Upper lobe of right lung (tissue), 1 donor: Measurements from ENCODE around the gene SPEN. TPM values are rescaled to one million over a fixed set of nuclear protein-coding genes. Genes with fewer than 3 reads are reported as not detected.

Source experiments
- ATAC-seq: fragments of 200-7000 bp; cut with Tn5 transposase; one replicate; pipeline ENCODE4 v1.9.1; 2020; ENCODE audit warnings: mild to moderate bottlenecking, moderate library complexity
- DNase-seq: peaks from one replicate; pipeline ENCODE4 v3.0.0-alpha.2; 2020
- H3K27ac ChIP-seq: fragments of 200-600 bp; one replicate; pipeline ENCODE4 v1.8.0; 2022
- H3K27me3 ChIP-seq: fragments of 200-600 bp; one replicate; pipeline ENCODE4 v1.8.0; 2022; ENCODE audit warnings: mild to moderate bottlenecking
- H3K36me3 ChIP-seq: fragments of 200-600 bp; one replicate; pipeline ENCODE4 v1.8.0; 2022
- H3K4me1 ChIP-seq: fragments of 200-600 bp; one replicate; pipeline ENCODE4 v1.8.0; 2022
- H3K4me3 ChIP-seq: fragments of 200-600 bp; one replicate; pipeline ENCODE4 v1.8.0; 2022; ENCODE audit warnings: mild to moderate bottlenecking
- H3K9me3 ChIP-seq: fragments of 200-600 bp; one replicate; pipeline ENCODE4 v1.8.0; 2022
- intact Hi-C: fragments of 100-400 bp; cut with DNase I; formaldehyde crosslinking; loops from one replicate; pipeline ENCODE4 v1.11.0; 2022
- total RNA-seq: library from RNA; stranded (reverse); fragmentation: NEBNext Ultra II Directional; extraction: Animal tissue kit (Norgen Biotek cat#: 25700); gene quantifications from one replicate; pipeline ENCODE4 v1.2.1, GENCODE V29; 2021
- TF ChIP-seq, protein P1 (sequence below): fragments of 200-600 bp; IDR thresholded peaks from one replicate; pipeline ENCODE4 v1.8.0; 2022; ENCODE audit warnings: antibody characterized with exemption
- donor health status: DM: no; HTN: yes; CAD: no; lungs with severe emphysema.

The SPEN gene
- total RNA-seq, 1 donor from 2014 or later, result 53.1 TPM

GRCh38 chr1:15963363-15963967 is 116.0 kb downstream of the SPEN start:
- Histone ChIP-seq H3K4me3 (no peak overlapping the region), H3K27ac (no peak overlapping the region), H3K4me1 (peaks cover 57% of the 10 kb centered on the region), H3K36me3 (peaks cover 5% of the 10 kb centered on the region), H3K9me3 (no peaks in the 10 kb centered on the region), H3K27me3 (no peaks in the 10 kb centered on the region)
- no peak for DNase-seq
- TF ChIP-seq, protein P1, sequence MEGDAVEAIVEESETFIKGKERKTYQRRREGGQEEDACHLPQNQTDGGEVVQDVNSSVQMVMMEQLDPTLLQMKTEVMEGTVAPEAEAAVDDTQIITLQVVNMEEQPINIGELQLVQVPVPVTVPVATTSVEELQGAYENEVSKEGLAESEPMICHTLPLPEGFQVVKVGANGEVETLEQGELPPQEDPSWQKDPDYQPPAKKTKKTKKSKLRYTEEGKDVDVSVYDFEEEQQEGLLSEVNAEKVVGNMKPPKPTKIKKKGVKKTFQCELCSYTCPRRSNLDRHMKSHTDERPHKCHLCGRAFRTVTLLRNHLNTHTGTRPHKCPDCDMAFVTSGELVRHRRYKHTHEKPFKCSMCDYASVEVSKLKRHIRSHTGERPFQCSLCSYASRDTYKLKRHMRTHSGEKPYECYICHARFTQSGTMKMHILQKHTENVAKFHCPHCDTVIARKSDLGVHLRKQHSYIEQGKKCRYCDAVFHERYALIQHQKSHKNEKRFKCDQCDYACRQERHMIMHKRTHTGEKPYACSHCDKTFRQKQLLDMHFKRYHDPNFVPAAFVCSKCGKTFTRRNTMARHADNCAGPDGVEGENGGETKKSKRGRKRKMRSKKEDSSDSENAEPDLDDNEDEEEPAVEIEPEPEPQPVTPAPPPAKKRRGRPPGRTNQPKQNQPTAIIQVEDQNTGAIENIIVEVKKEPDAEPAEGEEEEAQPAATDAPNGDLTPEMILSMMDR, result no peak
- no peak for ATAC-seq
- intact Hi-C loops, result no loop called here

DNA sequence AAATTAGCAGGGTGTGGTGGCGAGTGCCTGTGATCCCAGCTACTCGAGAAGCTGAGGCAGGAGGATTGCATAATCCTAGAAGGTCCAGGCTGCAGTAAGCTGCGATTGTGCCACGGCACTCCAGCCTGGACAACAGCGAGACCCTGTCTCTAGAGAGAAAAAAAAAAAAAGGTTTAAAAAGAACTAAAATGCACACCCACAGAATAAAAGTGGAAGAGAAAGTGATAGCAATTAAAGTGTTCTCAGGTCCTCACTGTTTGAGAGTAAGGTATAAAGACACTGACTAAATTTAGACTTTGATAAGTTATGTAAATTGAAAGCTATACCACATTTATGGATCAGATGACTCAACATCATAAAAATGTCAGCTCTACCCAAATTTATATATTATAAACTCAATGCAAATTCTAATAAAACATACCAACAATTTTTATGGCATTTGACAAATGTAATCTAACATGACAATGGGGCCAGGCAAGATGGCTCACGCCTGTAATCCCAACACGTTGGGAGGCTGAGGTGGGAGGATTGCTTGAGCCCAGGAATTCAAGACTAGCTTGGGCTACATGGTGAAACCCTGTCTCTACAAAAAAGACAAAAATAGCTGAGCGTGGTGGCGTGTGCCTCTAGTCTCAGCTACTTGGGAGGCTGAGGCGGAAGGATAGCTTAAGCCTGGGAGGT is 116.6 kb downstream of the SPEN start:
- peaks cover 52% of the 10 kb centered on the region for H3K4me1 ChIP-seq

GRCh38 chr1:15965228-15965767 is 117.8 kb downstream of the SPEN start:
- ATAC-seq, result peak; percentile 62
- H3K9me3 ChIP-seq, result no peaks in the 10 kb centered on the region
- peak overlapping the region; percentile 79 for H3K27ac ChIP-seq
- no peaks in the 10 kb centered on the region for H3K27me3 ChIP-seq
- TF ChIP-seq, protein P1, result no peak
- intact Hi-C loops, result no loop called here
- peaks cover 52% of the 10 kb centered on the region for H3K4me1 ChIP-seq
- peaks cover 20% of the 10 kb centered on the region for H3K36me3 ChIP-seq
- no peak overlapping the region for H3K4me3 ChIP-seq
- no peak for DNase-seq

More for the DNA sequence above, 116.6 kb downstream of the SPEN start:
- DNase-seq (no peak), ATAC-seq (no peak)
- Histone ChIP-seq H3K36me3 (peaks cover 11% of the 10 kb centered on the region), H3K27ac (no peak overlapping the region), H3K9me3 (no peaks in the 10 kb centered on the region), H3K27me3 (no peaks in the 10 kb centered on the region), H3K4me3 (no peak overlapping the region)
- TF ChIP-seq, protein P1, result no peak
- intact Hi-C loops, result no loop called here

DNA sequence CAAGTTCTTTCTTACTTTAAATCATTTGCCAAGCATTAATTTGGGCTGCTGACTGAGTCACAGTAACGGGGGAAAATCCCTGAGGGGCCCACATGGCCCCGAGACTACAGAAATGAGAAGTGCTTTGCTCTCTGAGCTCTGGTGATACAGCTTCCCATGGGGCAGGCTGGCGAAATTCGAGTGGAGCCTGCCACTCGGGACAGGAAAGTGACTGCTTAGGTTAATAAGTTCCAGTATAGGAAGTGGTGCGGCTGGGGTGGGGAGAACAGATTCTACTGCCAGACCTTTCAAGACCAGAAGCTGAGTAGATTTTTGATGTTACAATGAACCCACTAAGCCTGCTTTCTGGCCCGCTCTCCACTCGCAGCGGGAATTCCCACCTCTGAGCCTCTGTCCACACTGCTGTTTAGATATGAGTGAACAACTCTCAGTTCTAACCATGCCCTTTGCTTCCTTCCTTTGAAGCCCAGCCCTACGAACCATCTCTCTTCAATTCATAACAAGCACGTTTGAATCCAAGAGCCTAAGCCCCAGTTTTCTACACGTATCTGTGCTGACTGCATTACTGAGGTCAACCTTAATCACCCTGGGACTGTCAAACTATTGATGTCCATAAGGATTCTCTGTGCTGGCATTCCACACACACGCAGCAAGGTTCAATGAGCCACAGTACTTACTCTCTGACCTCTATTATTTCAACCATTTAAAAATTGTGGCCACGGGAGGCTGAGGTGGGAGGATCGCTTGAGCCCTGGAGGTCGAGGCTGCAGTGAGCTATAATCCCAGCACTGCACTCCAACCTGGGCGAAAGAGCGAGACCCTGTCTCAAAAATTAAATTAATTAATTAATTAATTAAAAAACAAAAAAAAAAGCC is 118.8 kb downstream of the SPEN start:
- H3K27me3 ChIP-seq, result no peaks in the 10 kb centered on the region
- peaks cover 47% of the 10 kb centered on the region for H3K4me1 ChIP-seq
- H3K4me3 ChIP-seq, result no peak overlapping the region
- peaks cover 20% of the 10 kb centered on the region for H3K36me3 ChIP-seq
- intact Hi-C loops, result no loop called here
- H3K27ac ChIP-seq, result peak overlapping the region; percentile 79
- DNase-seq, result peak; percentile 70
- ATAC-seq, result peak; percentile 83
- TF ChIP-seq, protein P1, result no peak
- H3K9me3 ChIP-seq, result no peaks in the 10 kb centered on the region

GRCh38 chr1:15966956-15967344 is 119.4 kb downstream of the SPEN start:
- intact Hi-C loops, result no loop called here
- Histone ChIP-seq H3K4me3 (no peak overlapping the region), H3K36me3 (peaks cover 20% of the 10 kb centered on the region), H3K4me1 (peaks cover 47% of the 10 kb centered on the region), H3K9me3 (no peaks in the 10 kb centered on the region), H3K27me3 (no peaks in the 10 kb centered on the region), H3K27ac (peak overlapping the region; percentile 79)
- DNase-seq (no peak), ATAC-seq (no peak)
- TF ChIP-seq, protein P1, result no peak
